ENCODE results near the gene IGLL1.

DNA sequence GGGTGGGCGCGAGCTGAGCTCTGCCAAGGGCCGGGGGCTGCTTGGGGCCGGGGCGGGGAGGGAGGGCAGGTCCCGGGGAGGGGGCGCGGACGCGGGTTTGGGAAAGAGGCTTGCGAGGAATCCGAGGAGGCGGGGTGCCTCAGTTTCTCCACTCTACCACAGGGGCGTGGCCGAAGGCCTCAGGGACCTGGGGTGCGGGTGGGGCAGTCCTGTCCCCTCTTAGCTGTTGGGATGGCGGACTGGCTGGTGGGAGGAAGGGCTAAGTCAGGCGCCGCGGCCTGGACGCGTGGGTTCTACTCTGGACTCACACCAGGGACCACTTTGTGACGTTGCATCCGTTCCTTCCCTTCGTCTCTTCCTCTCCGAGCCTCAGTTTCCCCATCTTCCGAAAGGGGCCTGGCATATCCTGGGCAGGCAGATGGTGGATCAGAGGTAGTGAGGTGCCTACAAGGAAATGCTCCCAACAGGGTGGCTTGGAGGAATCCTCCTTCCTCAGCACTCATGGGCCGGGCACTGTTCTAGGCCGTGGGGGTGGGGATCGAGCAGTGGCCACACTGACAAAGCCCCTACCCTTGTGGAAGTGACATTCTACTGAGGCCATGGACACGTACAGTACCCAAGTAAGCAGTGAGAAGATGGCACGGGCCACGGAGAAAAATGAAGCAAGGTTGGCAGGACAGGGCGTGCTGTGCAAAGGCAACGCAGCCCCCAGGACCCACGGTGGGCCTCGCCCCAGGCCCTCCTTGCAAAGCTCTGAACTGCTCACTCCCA, 13.2 kb downstream of the IGLL1 start:
- TF ChIP-seq, protein P1, sequence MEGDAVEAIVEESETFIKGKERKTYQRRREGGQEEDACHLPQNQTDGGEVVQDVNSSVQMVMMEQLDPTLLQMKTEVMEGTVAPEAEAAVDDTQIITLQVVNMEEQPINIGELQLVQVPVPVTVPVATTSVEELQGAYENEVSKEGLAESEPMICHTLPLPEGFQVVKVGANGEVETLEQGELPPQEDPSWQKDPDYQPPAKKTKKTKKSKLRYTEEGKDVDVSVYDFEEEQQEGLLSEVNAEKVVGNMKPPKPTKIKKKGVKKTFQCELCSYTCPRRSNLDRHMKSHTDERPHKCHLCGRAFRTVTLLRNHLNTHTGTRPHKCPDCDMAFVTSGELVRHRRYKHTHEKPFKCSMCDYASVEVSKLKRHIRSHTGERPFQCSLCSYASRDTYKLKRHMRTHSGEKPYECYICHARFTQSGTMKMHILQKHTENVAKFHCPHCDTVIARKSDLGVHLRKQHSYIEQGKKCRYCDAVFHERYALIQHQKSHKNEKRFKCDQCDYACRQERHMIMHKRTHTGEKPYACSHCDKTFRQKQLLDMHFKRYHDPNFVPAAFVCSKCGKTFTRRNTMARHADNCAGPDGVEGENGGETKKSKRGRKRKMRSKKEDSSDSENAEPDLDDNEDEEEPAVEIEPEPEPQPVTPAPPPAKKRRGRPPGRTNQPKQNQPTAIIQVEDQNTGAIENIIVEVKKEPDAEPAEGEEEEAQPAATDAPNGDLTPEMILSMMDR (IDR thresholded peaks at IDR 0.05) = no peak
- TF ChIP-seq POLR2A (IDR thresholded peaks at IDR 0.05) (no peak), POLR2AphosphoS5 (IDR thresholded peaks at IDR 0.05; ENCODE audit: insufficient read depth in 1 of 2, low read depth in 1 of 2) (no peak)

Data from vagina (tissue), 2 donors.